Esophagus (tissue), 2 donors: ENCODE results near the gene CRYGN. TPM values are rescaled to one million over a fixed set of nuclear protein-coding genes. Genes with fewer than 3 reads are reported as not detected.

Experiments
- H3K27ac ChIP-seq, 2 donors: one replicate each; pipeline ENCODE4 v1.5.1; 2013; ENCODE audit warnings: low read depth in 2 of 2, mild to moderate bottlenecking in 2 of 2, inconsistent platforms in 1 of 2, low read length in 1 of 2, moderate library complexity in 1 of 2
- H3K27me3 ChIP-seq, 2 donors: one replicate each; pipeline ENCODE4 v1.6.1; 2013; ENCODE audit warnings: low read length in 2 of 2, control low read depth in 1 of 2, mild to moderate bottlenecking in 1 of 2; ENCODE audit not compliant: insufficient read depth in 2 of 2, control insufficient read depth in 1 of 2
- H3K36me3 ChIP-seq, 2 donors: one replicate each; pipeline ENCODE4 v1.6.1; 2013; ENCODE audit warnings: low read length in 1 of 2; ENCODE audit not compliant: control insufficient read depth in 2 of 2, insufficient read depth in 2 of 2
- H3K4me1 ChIP-seq, 2 donors: one replicate each; pipeline ENCODE4 v1.6.1; 2013; ENCODE audit warnings: low read length in 1 of 2; ENCODE audit not compliant: control insufficient read depth in 2 of 2, insufficient read depth in 2 of 2
- H3K4me3 ChIP-seq, 2 donors: one replicate each; pipeline ENCODE4 v1.5.1; 2013; ENCODE audit warnings: low read length in 2 of 2, mild to moderate bottlenecking in 2 of 2, low read depth in 1 of 2, moderate library complexity in 1 of 2
- H3K9me3 ChIP-seq, 2 donors: one replicate each; pipeline ENCODE4 v1.6.1; 2013; ENCODE audit warnings: mild to moderate bottlenecking in 2 of 2, low read depth in 1 of 2, low read length in 1 of 2, moderate library complexity in 1 of 2; ENCODE audit not compliant: control insufficient read depth in 2 of 2, insufficient read depth in 1 of 2
- WGBS, 2 donors: extraction: QIAGEN DNeasy Blood & Tissue Kit; methylation state at CpG; one replicate each; pipeline ENCODE4 v1.1.7; 2013; 5-methylcytosine and 5-hydroxymethylcytosine counted together
- polyA plus RNA-seq, 2 donors: library from polyadenylated mRNA; stranded (reverse); fragments of 200-250 nt; gene quantifications; one replicate each; pipeline ENCODE4 v1.2.3, GENCODE V29; 2013
- donor health status: healthy with polysubstance abuse.
- donor health status: Bipolar disorder and iron deficiency.

The CRYGN gene
- polyA plus RNA-seq, 2 donors = 0.01 TPM; not detected in 1

DNA sequence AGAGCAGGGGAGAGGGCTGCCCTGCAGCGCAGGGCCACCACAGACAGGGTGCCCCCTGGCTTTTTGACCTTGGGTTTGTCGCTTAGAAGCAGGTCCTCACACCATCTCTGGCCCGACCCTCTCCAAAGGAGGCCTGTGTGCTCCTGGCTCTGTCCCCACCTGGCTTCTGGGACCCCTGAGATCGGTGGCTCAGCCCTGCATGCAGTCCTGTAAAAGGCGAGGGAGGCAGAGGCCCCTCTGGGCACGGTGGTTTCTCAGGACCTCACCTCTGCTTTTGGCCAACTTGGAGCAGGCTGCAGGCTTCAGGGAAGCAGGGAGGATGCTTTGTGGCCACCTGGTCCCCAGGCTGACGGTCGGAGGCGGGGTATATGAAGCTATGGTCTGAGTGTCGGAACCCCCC, 51.5 kb downstream of the CRYGN start:
- H3K27ac ChIP-seq = no peak overlapping the region
- no peaks in the 10 kb centered on the region for H3K9me3 ChIP-seq
- 86 to 92% methylated on average over 10 of the region's 10 CpGs for WGBS, 2 donors
- no peak overlapping the region for H3K4me3 ChIP-seq
- H3K4me1 ChIP-seq = no peaks in the 10 kb centered on the region
- no peaks in the 10 kb centered on the region for H3K36me3 ChIP-seq
- H3K27me3 ChIP-seq = no peaks in the 10 kb centered on the region

DNA sequence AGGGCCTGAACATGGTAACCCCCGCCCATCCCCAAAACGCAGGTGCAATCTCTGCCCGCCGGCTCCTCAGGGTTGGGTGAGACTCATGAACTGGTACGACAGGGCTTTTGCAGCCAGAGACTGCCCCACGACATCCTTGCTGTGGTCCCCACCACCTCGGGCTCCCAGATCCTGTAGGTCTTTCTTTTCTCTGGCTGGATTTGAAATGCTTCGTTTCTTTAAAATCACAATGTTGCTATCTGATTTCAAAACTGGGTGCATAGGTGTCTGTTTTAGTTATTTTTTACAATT, 52.0 kb downstream of the CRYGN start:
- Histone ChIP-seq H3K4me1 (no peaks in the 10 kb centered on the region), H3K36me3 (no peaks in the 10 kb centered on the region), H3K27ac (no peak overlapping the region), H3K4me3 (no peak overlapping the region), H3K9me3 (no peaks in the 10 kb centered on the region), H3K27me3 (no peaks in the 10 kb centered on the region)
- WGBS, 2 donors = 90 to 92% methylated on average over 8 of the region's 8 CpGs

DNA sequence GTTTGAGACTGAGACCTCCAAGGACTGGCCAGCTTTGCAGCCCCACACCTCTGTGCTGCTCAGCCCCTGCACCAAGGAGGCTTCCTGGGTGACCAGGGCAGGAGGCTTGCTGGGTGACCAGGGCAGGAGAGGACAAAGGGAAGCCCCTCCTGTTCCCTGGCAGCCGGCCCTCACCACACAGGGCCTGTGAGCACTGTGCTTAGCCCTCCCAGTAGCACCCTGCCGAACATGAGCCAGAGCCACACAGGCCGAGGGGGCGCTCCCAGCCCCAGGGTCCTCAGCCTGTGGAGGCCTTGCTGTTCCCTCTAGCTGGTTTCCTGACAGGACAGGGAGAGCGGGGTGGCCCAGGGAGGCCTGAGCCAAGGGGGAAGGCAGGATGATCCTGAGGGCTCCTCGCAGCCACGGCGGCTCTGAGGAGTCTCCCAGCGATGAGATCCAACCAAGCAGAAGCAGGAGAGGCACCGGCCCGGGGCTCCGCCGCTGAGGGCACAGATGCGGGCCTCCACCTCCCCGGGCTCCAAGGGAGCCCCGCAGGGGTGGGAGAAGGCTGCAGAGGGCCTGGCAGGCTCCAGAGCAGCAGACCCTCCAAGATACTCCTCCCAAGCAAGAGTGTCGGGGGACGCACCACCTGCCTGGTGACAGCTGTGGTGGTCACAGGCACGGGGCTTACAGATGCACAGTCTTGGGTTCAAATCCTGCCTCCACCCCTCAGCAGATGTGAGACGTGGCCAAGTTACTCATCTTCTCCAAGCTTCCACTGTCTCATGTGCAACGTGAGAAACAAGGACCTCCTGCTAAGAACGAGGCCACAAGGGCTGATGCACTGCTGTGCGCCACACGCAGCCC, 52.6 kb downstream of the CRYGN start:
- Histone ChIP-seq H3K27ac (no peak overlapping the region), H3K27me3 (no peaks in the 10 kb centered on the region), H3K4me1 (no peaks in the 10 kb centered on the region), H3K4me3 (no peak overlapping the region), H3K36me3 (no peaks in the 10 kb centered on the region), H3K9me3 (no peaks in the 10 kb centered on the region)
- 88 to 90% methylated on average over 24 of the region's 24 CpGs for WGBS, 2 donors

GRCh38 chr7:151386301-151387160, 53.4 kb downstream of the CRYGN start:
- Histone ChIP-seq H3K9me3 (no peaks in the 10 kb centered on the region), H3K27me3 (peaks cover 0 to 2% of the 10 kb centered on the region in 2 donors), H3K27ac (no peak overlapping the region), H3K4me1 (peaks cover 0 to 6% of the 10 kb centered on the region in 2 donors), H3K36me3 (no peaks in the 10 kb centered on the region), H3K4me3 (no peak overlapping the region)
- 68 to 70% methylated on average over 15 to 16 of the region's 16 CpGs for WGBS, 2 donors

DNA sequence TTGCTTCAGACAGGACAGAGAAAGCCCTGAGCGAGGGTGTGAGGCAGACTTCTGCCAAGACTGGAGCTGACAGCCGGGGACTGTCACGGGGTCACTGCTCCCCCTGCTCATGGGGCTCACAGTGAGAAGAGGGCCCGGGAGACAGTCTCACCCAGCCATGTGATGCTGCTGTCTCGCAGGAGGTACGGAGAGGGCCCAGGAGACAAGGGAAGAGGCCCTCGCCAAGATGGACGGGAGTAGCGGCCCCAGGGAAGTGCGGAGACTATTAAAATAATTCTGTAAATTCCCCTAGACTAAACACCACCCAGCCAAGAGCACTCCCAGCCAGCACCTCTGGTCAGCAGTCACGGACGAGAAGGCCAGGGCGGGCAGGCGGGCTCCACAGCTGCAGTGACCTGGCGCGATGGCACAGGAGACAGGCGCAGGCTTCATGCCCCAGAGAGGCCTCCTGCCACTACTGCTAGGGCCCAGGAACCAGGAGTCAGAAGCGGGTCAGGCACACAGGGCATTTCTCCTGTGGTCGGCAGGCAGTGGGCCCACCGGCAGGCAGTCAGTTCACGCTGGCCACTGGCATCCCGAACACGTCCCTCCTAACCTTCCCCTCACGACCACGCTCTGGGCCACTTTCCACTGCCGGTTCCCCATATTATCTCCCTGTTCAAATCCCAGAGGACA, 54.2 kb downstream of the CRYGN start:
- H3K9me3 ChIP-seq = no peaks in the 10 kb centered on the region
- no peaks in the 10 kb centered on the region for H3K36me3 ChIP-seq
- no peak overlapping the region for H3K27ac ChIP-seq
- peaks cover 0 to 6% of the 10 kb centered on the region in 2 donors for H3K4me1 ChIP-seq
- H3K27me3 ChIP-seq = peaks cover 0 to 2% of the 10 kb centered on the region in 2 donors
- 83 to 88% methylated on average over 25 to 26 of the region's 26 CpGs for WGBS, 2 donors
- H3K4me3 ChIP-seq = no peak overlapping the region

- Histone ChIP-seq H3K4me1 (peaks cover 0 to 6% of the 10 kb centered on the region in 2 donors), H3K27me3 (peaks cover 0 to 2% of the 10 kb centered on the region in 2 donors), H3K27ac (no peak overlapping the region), H3K9me3 (no peaks in the 10 kb centered on the region), H3K4me3 (no peak overlapping the region), H3K36me3 (no peaks in the 10 kb centered on the region)
- WGBS, 2 donors = 83 to 86% methylated on average over 26 of the region's 26 CpGs
Observed at GRCh38 chr7:151384776-151385625, 54.9 kb downstream of the CRYGN start.

DNA sequence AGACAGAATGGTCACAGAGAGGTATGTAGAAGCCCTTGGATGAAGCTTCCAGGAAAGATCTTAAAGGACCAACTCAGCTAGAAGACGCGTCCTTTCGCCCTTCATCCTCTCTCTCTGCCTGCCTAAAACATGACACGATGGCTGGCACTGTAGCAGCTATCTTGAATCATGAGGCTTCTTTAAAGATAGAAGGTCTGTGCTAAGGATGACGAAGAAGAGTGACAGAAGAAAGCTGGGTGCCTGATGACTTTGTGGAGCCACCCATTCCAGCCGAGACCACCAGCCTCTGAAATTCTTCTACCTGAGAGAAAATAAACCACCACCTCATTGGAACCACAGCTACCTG, 55.6 kb downstream of the CRYGN start:
- Histone ChIP-seq H3K36me3 (no peaks in the 10 kb centered on the region), H3K4me3 (no peak overlapping the region), H3K9me3 (no peaks in the 10 kb centered on the region), H3K27ac (no peak overlapping the region), H3K4me1 (peaks cover 0 to 6% of the 10 kb centered on the region in 2 donors), H3K27me3 (peaks cover 0 to 2% of the 10 kb centered on the region in 2 donors)
- WGBS, 2 donors = 77 to 91% methylated on average over 6 of the region's 6 CpGs

DNA sequence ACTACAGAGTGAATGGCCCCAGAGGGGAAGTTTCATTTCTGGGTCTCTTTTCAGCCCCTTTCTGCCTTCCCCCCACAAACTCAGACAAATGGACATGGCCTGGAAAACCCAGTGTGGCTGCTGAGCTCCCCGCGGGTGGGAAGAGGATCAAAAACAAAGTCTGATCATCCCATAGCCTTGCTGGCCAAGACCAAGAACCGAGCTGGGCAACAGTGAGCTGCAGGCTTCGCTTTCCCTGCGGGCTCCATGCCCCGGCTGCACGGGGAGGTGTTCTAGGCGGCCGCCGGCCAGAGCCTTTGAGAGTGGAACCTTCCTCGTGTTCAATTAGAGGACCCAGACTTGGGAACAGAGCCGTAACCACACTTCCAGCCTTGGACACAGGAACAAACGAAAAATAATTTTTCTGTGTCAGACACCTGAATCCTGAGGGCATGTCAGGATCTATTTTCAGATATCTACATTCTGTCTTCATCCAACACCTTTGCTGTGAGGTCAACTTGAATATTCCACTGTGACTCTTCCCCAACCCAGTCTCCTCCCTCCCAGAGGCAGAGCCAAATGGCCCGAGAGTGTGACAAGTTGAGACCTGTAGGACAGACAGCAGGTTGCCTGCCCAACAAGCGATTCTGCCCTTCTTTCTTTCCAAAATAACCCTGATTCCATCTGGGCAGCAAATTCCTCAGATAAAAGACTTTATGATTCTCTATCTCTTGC, 56.1 kb downstream of the CRYGN start:
- Histone ChIP-seq H3K9me3 (no peaks in the 10 kb centered on the region), H3K27ac (no peak overlapping the region), H3K4me3 (no peak overlapping the region), H3K27me3 (peaks cover 0 to 2% of the 10 kb centered on the region in 2 donors), H3K36me3 (peaks cover 0 to 2% of the 10 kb centered on the region in 2 donors), H3K4me1 (peaks cover 0 to 6% of the 10 kb centered on the region in 2 donors)
- WGBS, 2 donors = 65 to 83% methylated on average over 15 of the region's 15 CpGs
